Measurements from ENCODE around the gene CMIP.

The CMIP gene

GRCh38 chr16:81712681-81713080, 268.1 kb downstream of the CMIP start:
- H3K9me3 ChIP-seq (ENCODE audit: control extremely low read depth in 1 of 5, control insufficient read depth in 4 of 5, insufficient read depth in 2 of 5, low read depth in 1 of 5, low read length in 4 of 5), result no peaks in the 10 kb centered on the region
- no peak for DNase-seq
- peaks cover 0 to 21% (median 9%) of the 10 kb centered on the region in 4 experiments for H3K36me3 ChIP-seq (ENCODE audit: control insufficient read depth in 4 of 4, insufficient read depth in 4 of 4, low read length in 3 of 4)
- POLR2A ChIA-PET, result no interaction called here
- H3K4me1 ChIP-seq (ENCODE audit: control extremely low read depth in 1 of 4, control insufficient read depth in 4 of 4, insufficient read depth in 4 of 4, low read length in 3 of 4), result peaks cover 0 to 19% (median 7%) of the 10 kb centered on the region in 4 experiments
- no peak overlapping the region for H3K27ac ChIP-seq (ENCODE audit: insufficient read depth in 1 of 2, low read depth in 1 of 2, low read length in 2 of 2, poor library complexity in 1 of 2, severe bottlenecking in 2 of 2)
- CTCF ChIA-PET, result interaction anchor here (0.6 to 4.2 kb wide), 8 partner anchors 8 to 342 kb away, joined by 3 to 26 read pairs (median 4); no protein-coding TSS in a partner anchor
- no peak overlapping the region for H3K4me3 ChIP-seq (ENCODE audit: control insufficient read depth in 1 of 7, extremely low read depth in 1 of 7, insufficient read depth in 4 of 7, low read depth in 2 of 7, low read length in 6 of 7)
- WGBS (ENCODE audit: insufficient coverage), result 90% methylated on average over 7 of the region's 7 CpGs
- no peaks in the 10 kb centered on the region for H3K27me3 ChIP-seq (replicated peaks in 2 of 5; ENCODE audit: control insufficient read depth in 4 of 5, insufficient read depth in 5 of 5, low read length in 4 of 5)

- Histone ChIP-seq H3K36me3 (ENCODE audit: control insufficient read depth in 4 of 4, insufficient read depth in 4 of 4, low read length in 3 of 4) (peaks cover 0 to 15% (median 5%) of the 10 kb centered on the region in 4 experiments), H3K27me3 (replicated peaks in 2 of 5; ENCODE audit: control insufficient read depth in 4 of 5, insufficient read depth in 5 of 5, low read length in 4 of 5) (no peaks in the 10 kb centered on the region), H3K27ac (ENCODE audit: insufficient read depth in 1 of 2, low read depth in 1 of 2, low read length in 2 of 2, poor library complexity in 1 of 2, severe bottlenecking in 2 of 2) (no peak overlapping the region), H3K4me1 (ENCODE audit: control extremely low read depth in 1 of 4, control insufficient read depth in 4 of 4, insufficient read depth in 4 of 4, low read length in 3 of 4) (peaks cover 2 to 23% (median 10%) of the 10 kb centered on the region in 4 experiments), H3K4me3 (ENCODE audit: control insufficient read depth in 1 of 7, extremely low read depth in 1 of 7, insufficient read depth in 4 of 7, low read depth in 2 of 7, low read length in 6 of 7) (no peak overlapping the region), H3K9me3 (ENCODE audit: control extremely low read depth in 1 of 5, control insufficient read depth in 4 of 5, insufficient read depth in 2 of 5, low read depth in 1 of 5, low read length in 4 of 5) (no peaks in the 10 kb centered on the region)
- CTCF ChIA-PET, result interaction anchor here (1.5 to 4.2 kb wide), 5 partner anchors 10 to 91 kb away, joined by 3 to 26 read pairs (median 15); no protein-coding TSS in a partner anchor
- DNase-seq, result no peak
- whole genome bisulfite sequencing (ENCODE audit: insufficient coverage), result 95% methylated on average over 12 of the region's 16 CpGs
- POLR2A ChIA-PET, result no interaction called here
These were observed 268.7 kb downstream of the CMIP start for GRCh38 chr16:81713295-81713772.

GRCh38 chr16:81713796-81714195, 269.2 kb downstream of the CMIP start:
- WGBS (ENCODE audit: insufficient coverage), result 100% methylated on average over 9 of the region's 11 CpGs
- CTCF ChIA-PET, result interaction anchor here (1.4 to 4.2 kb wide), 6 partner anchors 10 to 91 kb away, joined by 3 to 26 read pairs (median 10); no protein-coding TSS in a partner anchor

GRCh38 chr16:81714583-81714982, 270.0 kb downstream of the CMIP start:
- no peak for DNase-seq
- 100% methylated on average over 1 of the region's 7 CpGs for WGBS (ENCODE audit: insufficient coverage)
- H3K4me3 ChIP-seq (ENCODE audit: control insufficient read depth in 1 of 7, extremely low read depth in 1 of 7, insufficient read depth in 4 of 7, low read depth in 2 of 7, low read length in 6 of 7), result no peak overlapping the region
- no peaks in the 10 kb centered on the region for H3K9me3 ChIP-seq (ENCODE audit: control extremely low read depth in 1 of 5, control insufficient read depth in 4 of 5, insufficient read depth in 2 of 5, low read depth in 1 of 5, low read length in 4 of 5)
- H3K4me1 ChIP-seq (ENCODE audit: control extremely low read depth in 1 of 4, control insufficient read depth in 4 of 4, insufficient read depth in 4 of 4, low read length in 3 of 4), result peaks cover 2 to 25% (median 14%) of the 10 kb centered on the region in 4 experiments
- H3K36me3 ChIP-seq (ENCODE audit: control insufficient read depth in 4 of 4, insufficient read depth in 4 of 4, low read length in 3 of 4), result peaks cover 0 to 3% (median under 1%) of the 10 kb centered on the region in 4 experiments
- ChIA-PET POLR2A (no interaction called here), CTCF (interaction anchor here (1.4 to 4.2 kb wide), 5 partner anchors 10 to 92 kb away, joined by 3 to 26 read pairs (median 6); no protein-coding TSS in a partner anchor)
- no peak overlapping the region for H3K27ac ChIP-seq (ENCODE audit: insufficient read depth in 1 of 2, low read depth in 1 of 2, low read length in 2 of 2, poor library complexity in 1 of 2, severe bottlenecking in 2 of 2)
- H3K27me3 ChIP-seq (replicated peaks in 2 of 5; ENCODE audit: control insufficient read depth in 4 of 5, insufficient read depth in 5 of 5, low read length in 4 of 5), result no peaks in the 10 kb centered on the region

More at GRCh38 chr16:81713796-81714195, 269.2 kb downstream of the CMIP start:
- no peaks in the 10 kb centered on the region for H3K27me3 ChIP-seq (replicated peaks in 2 of 5; ENCODE audit: control insufficient read depth in 4 of 5, insufficient read depth in 5 of 5, low read length in 4 of 5)
- H3K9me3 ChIP-seq (ENCODE audit: control extremely low read depth in 1 of 5, control insufficient read depth in 4 of 5, insufficient read depth in 2 of 5, low read depth in 1 of 5, low read length in 4 of 5), result no peaks in the 10 kb centered on the region
- H3K36me3 ChIP-seq (ENCODE audit: control insufficient read depth in 4 of 4, insufficient read depth in 4 of 4, low read length in 3 of 4), result peaks cover 0 to 10% (median 4%) of the 10 kb centered on the region in 4 experiments
- H3K4me1 ChIP-seq (ENCODE audit: control extremely low read depth in 1 of 4, control insufficient read depth in 4 of 4, insufficient read depth in 4 of 4, low read length in 3 of 4), result peaks cover 2 to 28% (median 15%) of the 10 kb centered on the region in 4 experiments
- POLR2A ChIA-PET, result no interaction called here
- H3K4me3 ChIP-seq (ENCODE audit: control insufficient read depth in 1 of 7, extremely low read depth in 1 of 7, insufficient read depth in 4 of 7, low read depth in 2 of 7, low read length in 6 of 7), result no peak overlapping the region
- no peak for DNase-seq
- H3K27ac ChIP-seq (ENCODE audit: insufficient read depth in 1 of 2, low read depth in 1 of 2, low read length in 2 of 2, poor library complexity in 1 of 2, severe bottlenecking in 2 of 2), result no peak overlapping the region

GRCh38 chr16:81715358-81716196, 271.0 kb downstream of the CMIP start:
- Histone ChIP-seq H3K27me3 (replicated peaks in 2 of 5; ENCODE audit: control insufficient read depth in 4 of 5, insufficient read depth in 5 of 5, low read length in 4 of 5) (no peaks in the 10 kb centered on the region), H3K4me3 (ENCODE audit: control insufficient read depth in 1 of 7, extremely low read depth in 1 of 7, insufficient read depth in 4 of 7, low read depth in 2 of 7, low read length in 6 of 7) (no peak overlapping the region), H3K9me3 (ENCODE audit: control extremely low read depth in 1 of 5, control insufficient read depth in 4 of 5, insufficient read depth in 2 of 5, low read depth in 1 of 5, low read length in 4 of 5) (peaks cover 0 to 3% (median 0%) of the 10 kb centered on the region in 5 experiments), H3K4me1 (ENCODE audit: control extremely low read depth in 1 of 4, control insufficient read depth in 4 of 4, insufficient read depth in 4 of 4, low read length in 3 of 4) (peaks cover 2 to 25% (median 13%) of the 10 kb centered on the region in 4 experiments), H3K27ac (ENCODE audit: insufficient read depth in 1 of 2, low read depth in 1 of 2, low read length in 2 of 2, poor library complexity in 1 of 2, severe bottlenecking in 2 of 2) (no peak overlapping the region), H3K36me3 (ENCODE audit: control insufficient read depth in 4 of 4, insufficient read depth in 4 of 4, low read length in 3 of 4) (no peaks in the 10 kb centered on the region)
- ChIA-PET POLR2A (no interaction called here), CTCF (interaction anchor here (1.3 to 4.2 kb wide), 5 partner anchors 9 to 350 kb away, joined by 3 to 26 read pairs (median 5); no protein-coding TSS in a partner anchor)
- 88% methylated on average over 2 of the region's 11 CpGs for WGBS (ENCODE audit: insufficient coverage)
- DNase-seq, result peak in 1 of 3 donors; percentile 44

GRCh38 chr16:81716478-81717225, 272.0 kb downstream of the CMIP start:
- peaks cover 0 to 9% (median 3%) of the 10 kb centered on the region in 5 experiments for H3K9me3 ChIP-seq (ENCODE audit: control extremely low read depth in 1 of 5, control insufficient read depth in 4 of 5, insufficient read depth in 2 of 5, low read depth in 1 of 5, low read length in 4 of 5)
- WGBS (ENCODE audit: insufficient coverage), result 94% methylated on average over 8 of the region's 10 CpGs
- no peak for DNase-seq
- H3K4me3 ChIP-seq (ENCODE audit: control insufficient read depth in 1 of 7, extremely low read depth in 1 of 7, insufficient read depth in 4 of 7, low read depth in 2 of 7, low read length in 6 of 7), result no peak overlapping the region
- H3K27ac ChIP-seq (ENCODE audit: insufficient read depth in 1 of 2, low read depth in 1 of 2, low read length in 2 of 2, poor library complexity in 1 of 2, severe bottlenecking in 2 of 2), result no peak overlapping the region
- ChIA-PET CTCF (interaction anchor here (0.7 to 1.4 kb wide), 3 partner anchors 14 to 351 kb away, joined by 3 to 4 read pairs (median 3); no protein-coding TSS in a partner anchor), POLR2A (no interaction called here)
- no peaks in the 10 kb centered on the region for H3K36me3 ChIP-seq (ENCODE audit: control insufficient read depth in 4 of 4, insufficient read depth in 4 of 4, low read length in 3 of 4)
- H3K27me3 ChIP-seq (replicated peaks in 2 of 5; ENCODE audit: control insufficient read depth in 4 of 5, insufficient read depth in 5 of 5, low read length in 4 of 5), result no peaks in the 10 kb centered on the region
- peaks cover 2 to 18% (median 12%) of the 10 kb centered on the region in 4 experiments for H3K4me1 ChIP-seq (ENCODE audit: control extremely low read depth in 1 of 4, control insufficient read depth in 4 of 4, insufficient read depth in 4 of 4, low read length in 3 of 4)

Data from common myeloid progenitor, CD34-positive (primary cell).